HCT116 (cell line): ENCODE results near the gene DYNLT1. TPM values are rescaled to one million over a fixed set of nuclear protein-coding genes. Genes with fewer than 3 reads are reported as not detected.

Source experiments
- ATAC-seq: fragments of 200-7000 bp; cut with Tn5 transposase; 2 replicates; pipeline ENCODE4 v1.9.1; 2020; ENCODE audit warnings: mild to moderate bottlenecking, moderate library complexity
- BruUV-seq: library from RNA; stranded (reverse); fragments of 400-500 nt; replicated peaks from 2 replicates; lab custom pipeline; 2021; lab: Mats Ljungman, UMichigan
- CTCF ChIA-PET: fragments of 300-600 bp; sonication (Branson Sonifier 250); formaldehyde crosslinking; loops from one replicate; lab custom pipeline; 2021; ENCODE audit warnings: antibody characterized with exemption; lab: Charles Lee
- POLR2A ChIA-PET: fragments of 300-600, 350-600 bp; sonication (Branson Sonifier 250); formaldehyde crosslinking; loops from one replicate; lab custom pipeline; 2021; ENCODE audit warnings: antibody characterized with exemption; lab: Charles Lee
- RAD21 ChIA-PET, 2 experiments: fragments of 300-600 bp; sonication (Branson Sonifier 250); formaldehyde crosslinking; loops; one replicate each; lab custom pipeline; 2023; ENCODE audit warnings: low total read pairs in 2 of 2; ENCODE audit not compliant: uncharacterized antibody in 2 of 2, unreplicated experiment in 2 of 2, low non-redundant PET in 1 of 2; lab: Charles Lee
- DNase-seq: peaks from one replicate; pipeline ENCODE4 v3.0.0-alpha.2; 2010; ENCODE audit warnings: low read depth, low spot score
- H2AFZ ChIP-seq: fragments of 200-600 bp; shearing (Covaris generic), sonication (generic); 2 replicates; pipeline ENCODE4 v1.6.1; 2017; ENCODE audit warnings: low read depth, mixed run types, mixed read lengths, antibody characterized with exemption, low read length; ENCODE audit not compliant: poor library complexity, severe bottlenecking
- H3K27ac ChIP-seq: 2 replicates; pipeline ENCODE4 v1.5.1; 2012; ENCODE audit warnings: low read depth, low read length
- H3K27me3 ChIP-seq: fragments of 200-600 bp; sonication (generic); 2 replicates; pipeline ENCODE4 v1.6.1; 2016; ENCODE audit warnings: mixed run types, low read length, mixed read lengths; ENCODE audit not compliant: insufficient read depth
- H3K36me3 ChIP-seq, 2 experiments: fragments of 200-500 bp in 1 of 2; fragments of 200-600 bp in 1 of 2; sonication (Bioruptor generic) in 1 of 2; sonication (generic) in 1 of 2; 2 replicates each; pipeline versions ENCODE4 v1.5.1 to v1.6.1; 2014 to 2016; ENCODE audit warnings: low read length in 2 of 2, inconsistent platforms in 1 of 2, mixed read lengths in 1 of 2, mixed run types in 1 of 2; ENCODE audit not compliant: insufficient read depth in 2 of 2, control insufficient read depth in 1 of 2
- H3K4me1 ChIP-seq, 2 experiments: fragments of 200-600 bp in 1 of 2; sonication (generic) in 1 of 2; 2 replicates each; pipeline versions ENCODE4 v1.5.1 to v1.6.1; 2012 to 2017; ENCODE audit warnings: low read length in 2 of 2, inconsistent platforms in 1 of 2, mild to moderate bottlenecking in 1 of 2, mixed read lengths in 1 of 2, mixed run types in 1 of 2, moderate library complexity in 1 of 2; ENCODE audit not compliant: insufficient read depth in 2 of 2, control insufficient read depth in 1 of 2
- H3K4me2 ChIP-seq: fragments of 200-600 bp; sonication (generic); 2 replicates; pipeline ENCODE4 v1.6.1; 2017; ENCODE audit warnings: mixed run types, low read length, mixed read lengths
- H3K4me3 ChIP-seq, 2 experiments: fragments of 200-600 bp in 1 of 2; sonication (generic) in 1 of 2; replicated peaks in 1 of 2; 2 replicates each; pipeline ENCODE4 v1.5.1; 2011 to 2016; ENCODE audit warnings: low read length in 2 of 2, control low read depth in 1 of 2, low read depth in 1 of 2, mild to moderate bottlenecking in 1 of 2, mixed read lengths in 1 of 2, mixed run types in 1 of 2
- H3K79me2 ChIP-seq: fragments of 200-600 bp; sonication (generic); 2 replicates; pipeline ENCODE4 v1.6.1; 2017; ENCODE audit warnings: mild to moderate bottlenecking, mixed run types, low read length, moderate library complexity, mixed read lengths; ENCODE audit not compliant: insufficient read depth
- H3K9ac ChIP-seq: fragments of 200-600 bp; sonication (generic); 2 replicates; pipeline ENCODE4 v1.6.1; 2016; ENCODE audit warnings: low read length, mixed read lengths
- H3K9me2 ChIP-seq: fragments of 200-600 bp; sonication (generic), shearing (Covaris generic); 2 replicates; pipeline ENCODE4 v1.6.1; 2017; ENCODE audit warnings: mixed run types, mild to moderate bottlenecking, moderate library complexity; ENCODE audit not compliant: insufficient read depth
- H3K9me3 ChIP-seq, 2 experiments: fragments of 200-500 bp in 1 of 2; fragments of 200-600 bp in 1 of 2; sonication (Bioruptor generic) in 1 of 2; sonication (generic) in 1 of 2; 2 replicates each; pipeline ENCODE4 v1.6.1; 2014 to 2017; ENCODE audit warnings: low read length in 2 of 2, mixed read lengths in 2 of 2, inconsistent platforms in 1 of 2, low read depth in 1 of 2, mild to moderate bottlenecking in 1 of 2, mixed run types in 1 of 2, moderate library complexity in 1 of 2; ENCODE audit not compliant: control insufficient read depth in 1 of 2, insufficient read depth in 1 of 2
- H4K20me1 ChIP-seq: fragments of 200-600 bp; sonication (generic), shearing (Covaris generic); 2 replicates; pipeline ENCODE4 v1.6.1; 2017; ENCODE audit warnings: mixed run types, mild to moderate bottlenecking, moderate library complexity; ENCODE audit not compliant: insufficient read depth
- EZH2phosphoT487 ChIP-seq: fragments of 200-600 bp; IDR thresholded peaks from 2 replicates; pipeline ENCODE4 v1.6.1; 2018; ENCODE audit warnings: antibody characterized with exemption, borderline replicate concordance
- FOSL1 ChIP-seq: IDR thresholded peaks from 2 replicates; pipeline ENCODE4 v1.6.1; 2012; ENCODE audit warnings: low read depth
- JUND ChIP-seq: IDR thresholded peaks from 2 replicates; pipeline ENCODE4 v1.6.1; 2012
- POLR2A ChIP-seq: IDR thresholded peaks from 2 replicates; pipeline ENCODE4 v1.7.0; 2011; ENCODE audit warnings: borderline replicate concordance; ENCODE audit not compliant: insufficient read depth, insufficient read length; ENCODE audit errors: extremely low read depth
- POLR2AphosphoS5 ChIP-seq: IDR thresholded peaks from 2 replicates; pipeline ENCODE4 v1.6.1; 2011; ENCODE audit warnings: mild to moderate bottlenecking, low read depth, low read length, moderate library complexity
- REST ChIP-seq: IDR thresholded peaks from 2 replicates; pipeline ENCODE4 v1.6.1; 2012; ENCODE audit warnings: low read depth
- SIN3A ChIP-seq: IDR thresholded peaks from 2 replicates; pipeline ENCODE4 v1.6.1; 2012; ENCODE audit warnings: low read depth
- SP1 ChIP-seq: IDR thresholded peaks from 2 replicates; pipeline ENCODE4 v1.6.1; 2012; ENCODE audit warnings: low read depth
- SRF ChIP-seq: IDR thresholded peaks from 2 replicates; pipeline ENCODE4 v1.6.1; 2012; ENCODE audit warnings: low read depth
- YY1 ChIP-seq: IDR thresholded peaks from 2 replicates; pipeline ENCODE4 v1.6.1; 2011; ENCODE audit warnings: low read length, low read depth, moderate library complexity, mild to moderate bottlenecking; ENCODE audit not compliant: insufficient replicate concordance; ENCODE audit errors: extremely low read depth
- ZFX ChIP-seq: fragments of 450-650 bp; IDR thresholded peaks from 2 replicates; pipeline ENCODE4 v1.6.1; 2017
- intact Hi-C: fragments of 100-400 bp; cut with micrococcal nuclease; formaldehyde crosslinking; loops from 2 replicates; pipeline ENCODE4 v1.10.0; 2022
- total RNA-seq: library from RNA; stranded (reverse); gene quantifications from one replicate; pipeline ENCODE4 v1.2.1, GENCODE V29; 2021; ENCODE audit not compliant: unreplicated experiment

Gene DYNLT1
- total RNA-seq, 1 experiment from 2014 or later = 239 TPM

- ChIA-PET CTCF (no interaction called here), POLR2A (no interaction called here), RAD21 (no interaction called here)
- ATAC-seq = no peak
- TF ChIP-seq SRF = no peak
- no peak for TF ChIP-seq POLR2A
- no peak for TF ChIP-seq ZFX
- no peak for TF ChIP-seq JUND
- no peak for TF ChIP-seq SIN3A
- no peak for TF ChIP-seq REST
- TF ChIP-seq YY1 = no peak
- TF ChIP-seq FOSL1 = no peak
- TF ChIP-seq EZH2phosphoT487 = no peak
- TF ChIP-seq SP1 = no peak
- no peak for TF ChIP-seq POLR2AphosphoS5
- no peak overlapping the region for H3K4me2 ChIP-seq
- DNase-seq = no peak
- no peaks in the 10 kb centered on the region for H3K36me3 ChIP-seq
- no peaks in the 10 kb centered on the region for H3K79me2 ChIP-seq
- H4K20me1 ChIP-seq = no peaks in the 10 kb centered on the region
- no peaks in the 10 kb centered on the region for H3K27me3 ChIP-seq
- no peak overlapping the region for H3K9ac ChIP-seq
- H3K4me1 ChIP-seq = no peaks in the 10 kb centered on the region
- intact Hi-C loops = no loop called here
- no peak overlapping the region for H3K4me3 ChIP-seq
- BruUV-seq = no TSS peak
- H3K9me3 ChIP-seq = no peaks in the 10 kb centered on the region
- no peak overlapping the region for H2AFZ ChIP-seq
- H3K27ac ChIP-seq = no peak overlapping the region
- H3K9me2 ChIP-seq = no peaks in the 10 kb centered on the region
Measured at GRCh38 chr6:158669145-158670035, 24.8 kb upstream of the DYNLT1 start.
